HG03159 (cell line): ENCODE data around the gene ADORA3.
"Not testable (repeated sequence)": the region's sequence is repeated elsewhere in the genome, so short reads cannot be mapped to it uniquely, and the experiment has no call there.

Experiments
- ATAC-seq: cut with Tn5 transposase; IDR thresholded peaks from one replicate; pipeline ENCODE4 v1.9.1; 2021; ENCODE audit warnings: mild to moderate bottlenecking, moderate library complexity; ENCODE audit not compliant: unreplicated experiment

The ADORA3 gene

GRCh38 chr1:111503585-111504060 lies at the start of gene ADORA3, which contains the start of gene TMIGD3:
TSS of gene ADORA3 (minus strand) at chr1:111503633. CDS start at chr1:111503354, 279 bp downstream.
TSS of gene TMIGD3 (minus strand) at chr1:111503633. CDS start at chr1:111503354, 279 bp downstream.
- no peak for ATAC-seq

DNA sequence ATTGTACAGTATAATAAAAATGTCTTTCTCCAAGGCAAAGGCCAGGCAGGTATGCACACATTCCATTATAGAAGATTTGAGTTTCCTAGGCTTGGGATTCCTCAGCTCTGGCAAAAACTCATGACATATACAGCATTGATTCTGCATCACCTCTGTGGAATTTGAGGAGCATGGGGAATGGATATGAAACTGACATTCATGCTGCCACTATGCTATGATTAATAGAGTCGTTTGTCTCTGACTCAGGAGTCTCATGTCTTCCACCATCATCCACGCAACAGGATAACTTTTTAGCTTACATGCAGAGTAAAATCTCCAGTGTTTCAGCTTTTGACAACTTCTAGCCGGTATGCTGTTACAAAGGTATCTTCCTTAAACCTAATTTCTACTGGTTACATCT lies 49.8 kb upstream of the ADORA3 start:
- ATAC-seq: no peak

DNA sequence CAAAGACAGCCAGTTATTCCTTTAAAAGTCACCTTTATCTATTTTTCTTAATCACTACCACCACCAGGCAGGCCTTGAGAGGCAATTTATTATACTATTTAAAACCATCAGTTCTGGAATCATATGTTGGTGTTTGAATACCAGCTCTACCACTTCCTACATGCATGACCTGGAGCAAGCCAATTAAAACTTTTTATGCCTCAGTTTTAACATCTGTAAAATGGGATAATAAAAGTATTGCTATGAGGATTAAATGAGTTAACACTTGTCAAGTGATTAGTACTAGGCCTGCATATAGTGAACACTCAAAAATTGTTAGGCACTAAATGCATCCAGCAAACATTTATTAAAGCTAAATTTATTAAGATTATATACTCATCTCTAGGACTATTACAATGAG lies 49.2 kb upstream of the ADORA3 start:
- no peak for ATAC-seq

DNA sequence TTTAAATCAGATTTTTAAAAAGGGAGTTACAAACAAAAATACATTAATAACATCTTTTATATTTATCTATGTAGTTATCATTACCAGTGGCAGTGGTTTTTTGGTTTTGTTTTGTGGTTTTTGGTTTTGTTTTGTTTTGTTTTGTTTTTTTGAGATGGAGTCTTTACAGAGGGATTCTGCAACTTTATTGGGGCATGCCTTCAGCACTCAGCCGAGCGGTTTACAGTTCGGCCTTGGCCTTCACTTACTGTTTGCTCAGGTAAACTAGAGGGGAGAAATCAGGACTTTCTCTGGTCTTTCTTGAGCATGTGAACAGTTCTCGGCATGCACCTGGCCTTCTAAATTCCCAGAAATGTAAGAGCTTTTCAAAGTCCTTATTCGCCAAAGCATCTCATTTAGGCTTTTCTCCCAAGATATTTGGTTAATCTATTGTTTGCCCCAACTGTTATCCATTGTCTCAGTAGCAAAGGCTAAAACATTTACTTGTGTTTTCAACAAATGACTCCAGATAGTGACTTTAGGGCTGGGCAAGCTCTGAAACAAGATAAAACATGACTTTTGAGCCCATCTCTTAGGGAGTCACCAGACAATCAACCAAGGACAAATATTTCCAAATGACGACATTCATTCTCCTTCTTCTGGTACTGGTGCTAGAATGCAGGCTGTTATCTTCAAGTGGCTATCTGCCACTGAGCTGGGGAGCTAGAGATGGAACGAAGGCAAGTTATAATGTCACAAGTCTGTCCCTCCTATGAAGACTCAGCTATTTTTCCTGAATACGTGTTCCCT lies 48.4 kb upstream of the ADORA3 start:
- no peak for ATAC-seq

DNA sequence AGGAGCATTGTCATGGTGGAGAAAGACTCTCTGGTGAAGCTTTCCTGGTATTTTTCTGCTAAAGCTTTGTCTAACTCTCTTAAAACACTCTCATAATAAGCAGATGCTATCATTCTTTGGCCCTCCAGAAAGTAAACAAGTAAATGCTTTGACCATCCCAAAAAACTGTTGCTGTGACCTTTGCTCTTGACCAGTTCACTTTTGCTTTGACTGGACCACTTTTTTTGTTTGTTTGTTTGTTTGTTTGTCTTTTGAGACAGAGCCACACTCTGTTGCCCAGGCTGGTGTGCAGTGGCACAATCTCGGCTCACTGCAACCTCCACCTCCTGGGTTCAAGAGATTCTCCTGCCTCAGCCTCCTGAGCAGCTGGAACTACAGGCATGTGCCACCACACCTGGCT lies 44.4 kb upstream of the ADORA3 start:
- ATAC-seq: not testable (repeated sequence)

GRCh38 chr1:111542187-111542586 lies 38.8 kb upstream of the ADORA3 start:
- no peak for ATAC-seq

DNA sequence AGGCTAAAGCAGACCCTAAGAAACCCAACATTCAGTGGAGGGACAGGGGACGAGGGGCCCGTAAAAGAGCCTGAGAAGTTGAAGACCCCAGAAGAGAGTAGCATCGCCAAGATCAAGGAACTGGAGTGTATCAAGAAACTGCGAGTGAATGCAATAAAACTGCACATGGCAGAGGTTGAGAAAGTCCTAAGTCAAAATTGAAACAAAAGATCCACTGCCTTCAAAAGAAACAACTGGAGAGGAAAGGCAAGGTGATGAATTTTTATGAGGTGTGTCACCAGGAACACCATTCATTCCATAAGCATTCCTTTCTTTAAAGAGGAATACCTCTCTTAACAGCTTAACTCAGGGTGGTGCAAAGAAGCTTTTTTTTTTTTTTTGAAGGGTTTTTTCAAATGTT lies 38.3 kb upstream of the ADORA3 start:
- no peak for ATAC-seq

DNA sequence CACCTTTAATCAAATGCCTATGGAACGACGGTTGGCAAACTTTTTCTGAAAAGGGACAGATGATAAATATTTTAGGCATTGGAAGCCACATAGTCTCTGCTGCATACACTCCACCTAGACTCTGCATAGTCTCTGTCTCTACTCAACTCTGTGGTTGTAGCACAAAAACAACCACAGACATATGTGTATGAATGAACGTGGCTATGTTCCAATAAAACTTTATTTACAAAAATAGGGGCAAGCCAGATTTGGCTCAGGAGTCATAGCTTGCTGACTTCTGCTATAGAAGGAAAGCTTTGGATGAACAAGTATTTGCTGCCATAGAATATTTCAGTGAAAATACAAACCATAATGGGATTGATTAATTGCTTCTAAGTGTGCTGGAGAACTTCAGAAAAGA lies 37.5 kb upstream of the ADORA3 start:
- no peak for ATAC-seq

GRCh38 chr1:111538343-111539025 lies 35.1 kb upstream of the ADORA3 start:
- ATAC-seq: no peak

DNA sequence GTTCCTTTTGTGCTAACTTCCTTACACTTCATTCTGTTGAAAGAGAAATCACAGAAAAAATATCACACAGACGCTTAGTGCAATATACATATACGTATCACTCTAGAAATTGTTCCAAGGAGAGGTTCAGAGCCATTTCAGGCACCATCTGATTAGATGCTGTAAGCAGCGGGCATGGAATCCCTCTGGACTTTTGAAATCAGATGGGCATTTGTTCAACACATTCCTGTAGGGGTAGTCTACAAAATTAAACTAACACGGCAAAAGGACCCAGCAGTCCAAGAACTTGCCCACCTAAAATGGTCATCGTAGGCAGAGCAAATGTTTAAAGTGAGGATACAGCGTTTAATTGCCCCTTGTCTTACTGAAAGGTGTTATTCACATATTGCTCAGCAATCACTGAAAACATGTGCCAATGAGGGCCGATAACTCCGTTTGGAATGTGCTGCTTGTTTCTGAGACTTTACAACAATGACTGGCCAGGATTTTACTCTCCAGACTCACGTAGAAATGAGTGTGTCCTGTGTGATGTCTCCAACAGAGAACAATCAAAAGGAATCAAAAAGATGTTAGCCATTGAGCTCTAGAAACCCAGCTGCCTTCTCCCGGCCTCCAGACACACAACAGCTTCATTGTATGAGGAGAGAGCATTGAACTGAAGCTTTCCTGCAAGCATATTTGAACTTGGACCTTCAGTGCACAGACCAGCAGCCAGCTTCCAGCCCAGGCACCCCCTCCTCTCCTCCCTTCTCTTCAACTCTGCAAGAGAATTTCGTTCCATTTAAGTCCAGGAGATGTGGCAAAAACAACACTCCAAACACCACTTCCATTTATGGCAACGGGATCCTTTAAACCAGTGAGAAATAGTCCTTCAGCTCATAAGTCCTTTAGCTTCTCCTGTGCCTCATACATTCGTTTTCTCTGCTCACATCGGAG lies 32.1 kb upstream of the ADORA3 start:
- ATAC-seq: no peak

GRCh38 chr1:111520053-111520452 lies 16.6 kb upstream of the ADORA3 start:
- ATAC-seq: no peak

- ATAC-seq: no peak
Measured at GRCh38 chr1:111517469-111518225, 14.2 kb upstream of the ADORA3 start.

GRCh38 chr1:111516005-111516535 lies 12.6 kb upstream of the ADORA3 start:
- peak; percentile 42 for ATAC-seq

DNA sequence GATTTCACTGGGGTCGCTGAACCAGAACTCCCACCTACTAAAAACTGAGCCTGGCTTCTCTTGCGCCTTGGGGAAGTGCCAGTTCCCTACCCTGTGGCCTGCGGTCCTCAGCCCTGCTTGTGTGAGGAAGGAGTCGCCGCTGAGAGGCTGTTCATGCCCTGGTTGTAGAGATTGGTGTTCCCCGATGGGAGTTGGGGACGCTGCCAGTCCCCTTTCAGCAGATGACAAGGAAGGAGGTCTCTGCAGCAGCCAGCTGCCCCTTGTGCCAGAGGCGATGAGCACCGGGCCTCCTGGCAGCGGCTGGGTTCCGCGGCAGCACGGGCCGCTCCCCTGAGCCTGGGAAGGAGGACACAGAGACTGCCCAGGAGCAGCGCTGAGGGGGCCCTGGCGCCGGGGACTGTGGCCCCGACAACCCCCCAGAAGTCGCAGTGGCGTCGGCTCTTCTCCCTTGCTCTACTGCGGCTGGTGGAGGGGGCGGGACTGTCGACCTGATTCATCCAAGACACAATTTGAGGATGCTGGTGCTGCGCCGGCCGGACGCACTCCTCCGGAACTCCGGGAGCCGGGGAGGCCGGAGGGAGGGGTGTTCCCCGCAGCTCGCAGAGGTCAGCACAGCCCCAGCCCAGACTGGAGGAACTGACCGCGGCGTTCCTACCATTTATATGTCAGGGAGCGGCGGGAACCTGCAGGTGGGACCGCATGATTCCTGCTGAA lies 12.0 kb upstream of the ADORA3 start:
- ATAC-seq: no peak

DNA sequence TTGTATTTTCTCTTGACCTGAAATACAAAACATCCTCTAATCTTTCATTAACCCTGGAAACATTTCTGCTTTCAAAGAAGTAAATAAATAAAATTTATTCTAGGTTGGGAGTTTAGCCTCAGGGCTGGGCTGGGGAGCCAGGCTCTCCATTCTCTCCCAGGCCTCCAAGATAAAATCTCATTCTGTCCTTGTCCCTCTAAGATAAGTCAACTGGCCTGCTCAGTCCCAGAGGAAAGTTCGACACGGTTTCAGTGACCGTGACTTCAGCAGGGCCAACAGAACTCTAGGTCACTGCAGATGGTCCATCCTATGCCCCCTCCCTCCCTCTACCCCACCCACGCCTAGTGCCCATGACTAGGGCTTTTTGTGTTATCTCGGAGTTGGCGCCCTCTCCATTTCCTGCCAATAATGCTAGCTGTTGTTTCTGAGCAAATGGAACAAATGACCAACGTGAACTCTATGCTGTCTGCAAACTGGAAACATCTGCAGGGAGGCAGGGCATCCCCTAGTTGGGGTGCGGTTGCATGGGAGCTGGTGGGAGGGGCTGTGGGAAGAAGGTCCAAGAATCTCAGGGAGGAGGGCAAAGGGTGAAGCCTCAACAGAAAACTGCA lies 10.1 kb upstream of the ADORA3 start:
- no peak for ATAC-seq

DNA sequence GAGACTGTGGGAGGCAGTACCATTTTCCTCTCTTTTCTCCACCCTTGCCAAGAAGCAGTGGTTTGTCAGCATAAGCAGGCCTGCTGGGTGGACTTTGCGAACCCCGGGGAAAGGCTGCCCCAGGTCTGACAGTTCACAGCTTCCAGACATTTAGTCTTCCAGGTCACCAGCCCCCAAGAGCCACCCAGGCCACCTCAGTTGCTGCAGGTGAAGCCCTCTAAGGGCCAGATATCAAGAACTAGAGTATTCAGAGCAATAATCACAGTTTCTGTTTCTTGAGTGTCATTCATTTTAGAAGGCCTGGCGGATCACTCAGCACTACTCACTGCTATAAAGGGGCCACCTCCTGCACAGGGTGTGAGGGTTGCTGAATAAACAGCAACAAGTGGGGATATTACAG lies 9.5 kb upstream of the ADORA3 start:
- no peak for ATAC-seq

- ATAC-seq: no peak
Measured at GRCh38 chr1:111512132-111512889, 8.9 kb upstream of the ADORA3 start.

- ATAC-seq: no peak
Measured at GRCh38 chr1:111511370-111511769, 7.9 kb upstream of the ADORA3 start.
